ENCODE measurements around the gene STIP1.

Gene STIP1

DNA sequence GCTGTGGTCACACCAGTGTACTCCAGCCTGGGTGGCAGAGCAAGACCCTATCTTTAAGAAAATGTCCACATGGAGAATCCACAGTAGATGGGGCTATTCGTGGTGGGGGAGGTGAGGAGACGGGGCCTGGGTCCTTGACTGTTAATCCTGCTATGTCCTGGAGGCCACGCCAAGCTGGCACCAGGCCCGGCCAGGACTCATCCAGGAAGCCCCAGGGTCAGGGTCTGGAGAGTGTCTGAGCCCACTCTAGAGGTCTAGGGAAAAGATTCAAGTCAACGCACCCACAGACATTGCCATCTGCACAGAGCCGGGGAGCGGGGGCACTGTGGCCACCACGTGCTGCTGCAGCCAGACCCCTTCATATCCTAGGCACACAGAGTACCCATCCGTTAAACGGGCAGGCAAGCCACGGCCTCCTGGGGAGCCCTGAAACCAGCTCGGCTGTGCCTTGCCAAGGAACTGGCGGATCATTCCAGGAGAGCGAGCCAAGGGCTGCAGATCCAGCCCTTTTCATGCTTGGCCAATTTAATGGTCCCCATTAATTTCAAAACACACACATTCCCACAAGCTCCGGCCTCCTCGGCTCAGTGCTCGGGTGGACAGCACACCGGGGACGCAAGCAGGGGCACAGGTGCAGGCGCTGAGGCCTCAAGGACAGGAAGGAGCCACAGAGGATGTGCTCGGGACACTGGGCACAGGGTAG is 44.7 kb upstream of the STIP1 start:
- H3K4me3 ChIP-seq (ENCODE audit: low read depth in 1 of 2, low read length in 1 of 2) = no peak overlapping the region
- no peaks in the 10 kb centered on the region for H3K9me3 ChIP-seq
- TF ChIP-seq, protein P1, sequence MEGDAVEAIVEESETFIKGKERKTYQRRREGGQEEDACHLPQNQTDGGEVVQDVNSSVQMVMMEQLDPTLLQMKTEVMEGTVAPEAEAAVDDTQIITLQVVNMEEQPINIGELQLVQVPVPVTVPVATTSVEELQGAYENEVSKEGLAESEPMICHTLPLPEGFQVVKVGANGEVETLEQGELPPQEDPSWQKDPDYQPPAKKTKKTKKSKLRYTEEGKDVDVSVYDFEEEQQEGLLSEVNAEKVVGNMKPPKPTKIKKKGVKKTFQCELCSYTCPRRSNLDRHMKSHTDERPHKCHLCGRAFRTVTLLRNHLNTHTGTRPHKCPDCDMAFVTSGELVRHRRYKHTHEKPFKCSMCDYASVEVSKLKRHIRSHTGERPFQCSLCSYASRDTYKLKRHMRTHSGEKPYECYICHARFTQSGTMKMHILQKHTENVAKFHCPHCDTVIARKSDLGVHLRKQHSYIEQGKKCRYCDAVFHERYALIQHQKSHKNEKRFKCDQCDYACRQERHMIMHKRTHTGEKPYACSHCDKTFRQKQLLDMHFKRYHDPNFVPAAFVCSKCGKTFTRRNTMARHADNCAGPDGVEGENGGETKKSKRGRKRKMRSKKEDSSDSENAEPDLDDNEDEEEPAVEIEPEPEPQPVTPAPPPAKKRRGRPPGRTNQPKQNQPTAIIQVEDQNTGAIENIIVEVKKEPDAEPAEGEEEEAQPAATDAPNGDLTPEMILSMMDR (IDR thresholded peaks at IDR 0.05) = no peak
- H3K27ac ChIP-seq = no peak overlapping the region
- no peaks in the 10 kb centered on the region for H3K36me3 ChIP-seq
- no peaks in the 10 kb centered on the region for H3K4me1 ChIP-seq (ENCODE audit: control insufficient read depth in 1 of 2, insufficient read depth in 1 of 2, low read depth in 1 of 2, low read length in 1 of 2)
- no peaks in the 10 kb centered on the region for H3K27me3 ChIP-seq

DNA sequence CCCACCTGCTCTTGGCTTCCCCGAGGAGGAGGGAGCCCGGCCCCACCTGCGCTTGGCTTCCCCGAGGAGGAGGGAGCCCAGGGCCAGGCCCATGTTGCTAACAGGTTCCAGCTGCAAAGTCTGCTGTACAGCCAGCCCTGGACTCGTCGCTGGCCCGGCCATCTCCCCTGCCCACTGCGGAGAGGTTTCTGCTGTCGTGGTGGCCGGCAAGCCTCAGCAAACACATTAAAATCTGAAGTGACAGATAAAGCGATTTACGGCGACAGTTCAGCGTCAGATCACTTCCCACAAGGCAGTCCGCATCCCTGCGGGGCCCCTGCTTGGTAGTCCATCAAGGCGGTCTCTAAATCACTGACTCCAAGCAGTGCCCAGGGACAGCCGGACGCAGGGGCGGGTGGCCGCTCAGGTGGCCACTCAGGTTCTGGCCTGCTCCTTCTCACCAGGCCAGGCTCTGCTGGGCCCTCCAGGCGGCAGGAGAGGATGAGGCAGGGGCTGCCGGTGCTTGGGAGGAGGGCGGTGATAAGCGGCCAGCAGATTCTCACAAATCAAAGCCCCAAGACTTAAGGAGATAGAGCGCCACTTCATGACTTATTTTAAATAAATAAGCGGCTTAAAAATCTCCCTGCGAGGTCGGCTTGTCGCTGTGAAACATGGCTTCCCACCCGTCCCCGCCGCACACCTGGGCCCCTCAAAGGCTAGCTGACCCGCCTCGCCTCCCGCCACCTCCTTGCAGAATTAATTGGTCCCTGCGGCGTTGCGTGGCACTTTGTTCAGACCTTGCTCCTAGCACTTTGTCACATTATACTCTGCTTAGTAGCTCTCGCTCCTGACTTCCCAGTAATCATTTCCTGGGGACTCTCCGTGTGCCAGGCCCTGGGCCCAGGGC is 41.1 kb upstream of the STIP1 start:
- H3K4me1 ChIP-seq (ENCODE audit: control insufficient read depth in 1 of 2, insufficient read depth in 1 of 2, low read depth in 1 of 2, low read length in 1 of 2) = no peaks in the 10 kb centered on the region
- TF ChIP-seq, protein P1 (IDR thresholded peaks at IDR 0.05) = no peak
- no peak overlapping the region for H3K27ac ChIP-seq
- no peaks in the 10 kb centered on the region for H3K36me3 ChIP-seq
- H3K9me3 ChIP-seq = no peaks in the 10 kb centered on the region
- peaks cover 5% of the 10 kb centered on the region for H3K27me3 ChIP-seq
- no peak overlapping the region for H3K4me3 ChIP-seq (ENCODE audit: low read depth in 1 of 2, low read length in 1 of 2)

DNA sequence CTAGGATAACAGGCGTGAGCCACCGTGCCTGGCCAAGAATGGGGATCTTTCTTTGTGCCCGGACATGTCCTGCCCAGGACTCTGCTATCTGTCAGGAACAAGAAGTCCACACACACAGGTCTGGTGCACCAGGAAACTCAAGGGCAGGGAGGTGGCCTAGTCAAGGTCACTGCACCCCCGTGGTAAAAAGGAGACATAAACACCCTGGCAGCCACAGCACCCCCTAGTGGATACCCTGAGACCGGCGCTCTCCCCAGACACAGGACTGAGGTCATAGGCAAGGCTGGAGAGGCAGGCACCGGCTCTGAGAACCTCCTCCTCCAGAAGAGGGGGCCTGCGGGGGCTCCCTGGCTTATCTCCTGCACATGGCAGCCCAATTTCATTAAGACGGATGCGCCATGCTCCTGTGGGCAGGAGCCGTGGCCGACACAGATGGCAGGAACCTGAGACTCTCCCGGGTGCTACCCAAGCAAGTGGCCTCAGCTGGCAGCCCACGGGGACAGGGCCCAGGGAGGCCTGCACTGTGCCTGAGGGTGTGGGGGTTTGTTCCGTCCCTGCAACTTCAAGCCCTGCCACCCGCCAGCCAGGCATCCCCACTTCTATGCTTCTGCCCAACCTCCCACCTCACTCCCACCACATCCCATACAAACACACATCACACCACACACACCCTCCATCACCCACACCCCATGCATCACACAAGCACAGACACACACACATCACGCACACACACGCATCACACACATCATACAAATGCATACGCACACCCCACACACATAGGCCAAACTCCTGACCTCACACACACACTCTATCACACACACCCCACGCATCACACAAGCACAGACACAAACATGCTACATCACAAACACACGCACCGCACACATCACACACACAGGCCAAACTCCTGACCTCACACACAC is 39.7 kb upstream of the STIP1 start:
- Histone ChIP-seq H3K36me3 (no peaks in the 10 kb centered on the region), H3K27ac (no peak overlapping the region), H3K4me1 (ENCODE audit: control insufficient read depth in 1 of 2, insufficient read depth in 1 of 2, low read depth in 1 of 2, low read length in 1 of 2) (no peaks in the 10 kb centered on the region), H3K4me3 (ENCODE audit: low read depth in 1 of 2, low read length in 1 of 2) (no peak overlapping the region), H3K27me3 (peaks cover 5% of the 10 kb centered on the region), H3K9me3 (no peaks in the 10 kb centered on the region)
- TF ChIP-seq, protein P1 (IDR thresholded peaks at IDR 0.05) = peak; percentile 69

DNA sequence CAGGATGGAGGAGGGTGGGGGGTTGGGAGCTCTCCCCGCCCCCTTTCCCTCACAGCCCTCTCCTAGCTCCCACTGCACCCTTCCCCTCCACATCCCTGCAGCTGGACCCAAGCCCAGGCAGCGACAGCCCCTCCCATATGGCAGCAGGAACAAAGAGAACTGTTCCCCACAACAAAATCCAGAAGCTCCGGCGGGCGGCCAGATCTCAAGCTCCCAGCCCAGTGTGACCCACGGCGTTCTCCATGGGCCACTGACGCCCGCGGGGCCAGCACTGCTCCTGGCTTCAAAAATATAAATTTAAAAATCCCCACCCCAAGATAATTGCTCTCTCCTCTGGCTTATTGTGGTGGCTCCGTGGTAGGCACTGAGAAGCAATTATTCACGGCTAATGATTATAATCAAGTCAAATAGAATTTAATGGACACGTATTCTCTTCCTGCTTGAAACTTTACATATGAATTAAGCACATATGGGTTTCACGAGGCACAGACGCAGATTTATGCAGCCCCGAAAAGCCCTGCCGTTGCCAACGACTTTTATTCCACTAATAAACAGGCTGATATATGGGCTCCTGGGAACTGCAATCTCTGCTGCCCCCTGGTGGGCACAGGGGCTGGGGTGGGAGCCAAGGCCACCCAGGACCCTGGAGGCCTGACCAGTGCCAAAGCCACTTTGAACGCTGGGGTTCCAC is 37.6 kb upstream of the STIP1 start:
- Histone ChIP-seq H3K36me3 (no peaks in the 10 kb centered on the region), H3K9me3 (no peaks in the 10 kb centered on the region), H3K27me3 (peaks cover 5% of the 10 kb centered on the region), H3K27ac (no peak overlapping the region), H3K4me1 (ENCODE audit: control insufficient read depth in 1 of 2, insufficient read depth in 1 of 2, low read depth in 1 of 2, low read length in 1 of 2) (peaks cover 3 to 5% of the 10 kb centered on the region in 2 experiments), H3K4me3 (ENCODE audit: low read depth in 1 of 2, low read length in 1 of 2) (no peak overlapping the region)
- TF ChIP-seq, protein P1 (IDR thresholded peaks at IDR 0.05) = peak; percentile 62
